NCI-H526 (cell line): ENCODE results near the gene ZNF668.
A peak's percentile ranks its signal among the peaks of the same experiment; 100 is the strongest.
"Not testable (repeated sequence)": the region's sequence is repeated elsewhere in the genome, so short reads cannot be mapped to it uniquely, and the experiment has no call there.

Source experiments
- DNase-seq, 2 experiments: peaks; one replicate each; lab custom pipeline; 2025; lab: John Stamatoyannopoulos, UW

The ZNF668 gene

DNA sequence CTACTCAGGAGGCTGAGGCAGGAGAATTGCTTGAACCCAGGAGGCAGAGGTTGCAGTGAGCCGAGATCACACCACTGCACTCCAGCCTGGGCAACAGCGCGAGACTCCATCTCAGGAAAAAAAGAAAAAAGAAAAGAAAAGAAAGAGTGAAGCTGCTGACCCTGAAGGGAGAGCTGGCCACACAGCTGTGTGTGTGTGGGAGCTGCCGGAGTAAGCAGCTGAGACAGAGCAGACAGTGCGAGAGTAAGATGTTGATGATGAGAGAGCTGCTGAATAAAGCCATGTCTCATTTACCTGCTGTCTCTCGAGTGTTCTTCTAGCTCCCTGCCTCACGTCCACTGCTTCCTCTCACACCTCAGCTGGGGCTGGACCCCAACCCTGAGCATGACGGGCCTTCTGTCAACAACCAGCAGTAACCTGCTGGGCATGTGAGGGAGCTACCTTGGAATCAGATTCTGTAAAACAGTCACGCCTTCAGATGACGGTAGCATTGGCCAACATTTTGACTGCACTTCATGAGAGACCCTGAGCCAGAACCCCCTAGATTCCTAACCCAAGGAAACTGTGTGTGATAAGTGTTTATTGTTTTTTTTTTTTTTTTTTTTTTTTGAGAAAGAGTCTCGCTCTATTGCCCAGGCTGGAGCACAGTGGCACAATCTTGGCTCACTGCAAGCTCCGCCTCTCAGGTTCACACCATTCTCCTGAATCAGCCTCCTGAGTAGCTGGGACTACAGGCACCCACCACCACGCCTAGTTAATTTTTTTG, 27.0 kb upstream of the ZNF668 start:
- not testable (repeated sequence) for DNase-seq

DNA sequence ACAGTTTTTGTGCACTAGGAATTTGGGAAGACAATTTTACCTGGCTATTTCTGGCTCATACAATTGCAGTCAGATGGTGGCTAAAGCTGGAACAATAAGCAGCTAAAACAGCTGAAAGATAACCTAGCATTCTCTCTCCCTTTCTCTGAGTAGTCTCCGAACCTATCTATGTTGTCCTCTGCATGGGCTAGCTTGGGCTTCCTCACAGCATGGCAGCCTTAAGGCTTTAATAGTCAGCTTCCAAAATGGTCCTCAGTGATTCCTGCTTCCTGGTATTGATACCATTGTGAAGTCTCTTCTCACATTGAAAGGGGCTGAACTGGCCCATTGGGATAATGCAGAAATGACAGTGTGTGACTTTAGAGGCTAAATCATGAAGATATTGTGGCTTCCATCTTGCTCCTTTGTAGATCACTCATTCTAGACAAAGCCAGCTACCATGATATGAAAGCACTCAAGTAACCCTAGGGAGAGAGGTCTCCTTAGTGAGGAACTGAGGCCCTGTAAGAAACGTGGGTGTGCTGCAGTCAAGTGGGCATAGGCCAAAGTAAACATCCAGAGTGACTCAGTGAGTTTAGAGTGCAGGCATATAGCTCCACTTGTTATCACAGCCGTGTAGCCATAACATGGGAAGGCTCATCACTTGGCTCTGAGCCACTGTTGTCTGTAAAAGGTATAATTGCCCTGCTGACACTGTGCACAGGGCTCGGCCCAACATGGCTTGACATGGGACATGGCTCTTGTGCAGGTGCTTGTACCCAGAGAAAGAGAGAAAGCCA, 26.0 kb upstream of the ZNF668 start:
- no peak for DNase-seq

DNA sequence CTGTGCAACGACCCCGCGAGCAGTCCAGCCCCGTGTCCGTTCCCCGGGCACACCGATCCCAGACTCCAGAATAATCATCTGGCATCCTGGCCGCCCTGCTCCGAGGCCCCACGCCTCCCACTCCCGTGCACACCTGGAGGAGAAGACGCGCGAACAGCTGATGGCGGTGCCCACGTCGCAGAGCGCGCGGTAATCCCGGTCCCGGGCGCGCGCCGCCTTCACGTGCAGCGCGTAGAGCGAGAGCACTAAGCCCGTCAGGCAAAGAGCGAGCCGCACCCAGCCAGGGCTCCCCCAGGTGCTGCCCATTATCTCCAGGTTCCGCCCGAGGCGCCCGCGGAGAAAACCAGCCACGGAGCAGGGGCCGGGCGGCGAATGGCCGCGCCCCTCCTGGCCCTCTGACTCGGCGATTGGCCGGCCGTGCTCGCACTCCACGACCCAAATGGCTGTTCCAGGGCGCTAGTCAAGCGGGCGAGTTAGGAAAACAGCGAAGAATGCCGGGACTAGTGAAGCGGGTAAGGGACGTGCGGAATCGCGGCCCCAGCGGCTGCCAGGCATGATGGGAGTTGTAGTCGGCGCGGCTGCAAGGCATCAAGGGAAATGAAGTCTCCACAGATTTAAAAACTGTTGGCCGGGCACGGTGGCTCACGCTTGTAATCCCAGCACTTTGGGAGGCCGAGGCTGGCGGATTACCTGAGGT, 20.5 kb upstream of the ZNF668 start, which contains the start of gene VKORC1:
TSS of gene VKORC1 (minus strand) at position 374 of the 697 bp plus-strand sequence. CDS start at position 306, 68 bp downstream.
- peak; percentile 97 to 99 for DNase-seq

DNA sequence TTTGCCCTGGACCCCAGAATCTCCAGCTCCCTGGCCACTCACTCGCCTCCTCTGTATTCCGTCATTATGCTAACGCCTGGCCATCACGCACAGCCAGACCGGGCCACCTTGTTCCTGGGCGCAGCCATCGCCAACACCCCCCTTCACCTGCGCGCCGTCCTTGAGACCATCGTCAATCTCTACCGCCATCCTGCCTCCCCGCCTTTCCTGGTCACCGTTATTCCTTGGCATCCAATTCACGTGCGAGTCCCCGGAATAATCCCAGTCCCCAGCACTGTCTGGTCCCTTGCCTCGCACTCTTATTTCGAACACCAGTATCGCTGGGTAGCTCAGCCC, 20.0 kb upstream of the ZNF668 start:
- DNase-seq: peak in 1 of 2 experiments; percentile 43

DNA sequence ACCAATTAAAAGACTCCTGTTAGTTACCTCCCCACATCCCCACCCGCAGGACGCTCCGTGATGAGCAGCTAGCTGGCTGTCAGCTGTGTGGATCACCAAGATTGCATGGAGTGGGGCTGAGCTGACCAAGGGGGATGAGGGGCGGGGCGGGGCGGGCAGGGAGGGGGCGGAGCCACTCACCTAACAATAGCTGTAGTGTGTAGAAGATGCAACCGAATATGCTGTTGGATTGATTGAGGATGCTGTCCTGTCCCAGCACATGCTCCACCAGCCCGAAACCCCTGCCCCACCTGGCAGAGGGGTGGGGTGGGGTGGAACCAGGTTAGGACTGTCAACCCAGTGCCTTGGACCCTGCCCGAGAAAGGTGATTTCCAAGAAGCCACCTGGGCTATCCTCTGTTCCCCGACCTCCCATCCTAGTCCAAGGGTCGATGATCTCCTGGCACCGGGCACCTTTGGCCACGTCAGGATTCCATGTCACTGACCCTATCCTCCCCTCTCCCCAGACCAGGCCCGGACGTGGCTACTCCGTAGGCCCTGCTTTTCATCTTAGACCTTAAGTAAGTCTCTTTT, 19.2 kb upstream of the ZNF668 start:
- DNase-seq: peak; percentile 47 to 83

DNA sequence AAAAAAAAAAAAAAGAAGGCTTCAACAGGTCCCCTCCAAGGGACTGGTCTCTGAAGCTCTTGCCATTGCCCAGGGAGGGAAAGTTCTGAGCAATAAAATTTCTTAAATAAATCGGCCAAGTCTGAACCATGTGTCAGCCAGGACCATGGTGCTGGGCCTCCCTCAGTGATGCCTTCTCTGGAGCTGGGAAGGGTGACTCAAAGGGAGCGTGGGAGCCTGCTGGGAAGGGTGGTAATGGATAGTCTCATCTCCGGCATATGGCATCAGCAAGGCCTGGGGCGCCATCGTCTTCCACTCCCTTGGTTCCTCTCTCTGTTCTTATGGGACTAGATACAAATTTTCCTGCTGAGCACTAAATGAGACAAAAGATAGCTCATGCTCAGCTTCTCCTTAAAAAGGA, 18.3 kb upstream of the ZNF668 start:
- no peak for DNase-seq

DNA sequence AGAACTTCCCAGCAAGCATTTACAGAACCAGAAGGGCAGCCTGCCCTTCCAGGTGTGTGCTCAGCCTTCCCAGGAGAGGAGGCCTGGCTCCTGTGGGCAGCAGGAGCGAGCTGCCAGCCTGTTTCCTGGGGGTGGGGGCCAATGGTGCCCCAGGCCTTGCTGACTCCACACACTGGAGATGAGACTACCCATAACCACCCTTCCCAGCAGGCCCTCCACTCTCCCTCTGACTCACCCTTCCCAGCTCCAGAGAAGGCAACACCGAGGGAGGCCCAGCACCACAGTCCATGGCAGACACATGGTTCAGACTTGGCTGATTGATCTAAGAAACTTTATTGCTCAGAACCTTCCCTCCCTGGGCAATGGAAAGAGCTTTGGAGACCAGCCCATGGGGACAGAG, 16.5 kb upstream of the ZNF668 start:
- no peak for DNase-seq

DNA sequence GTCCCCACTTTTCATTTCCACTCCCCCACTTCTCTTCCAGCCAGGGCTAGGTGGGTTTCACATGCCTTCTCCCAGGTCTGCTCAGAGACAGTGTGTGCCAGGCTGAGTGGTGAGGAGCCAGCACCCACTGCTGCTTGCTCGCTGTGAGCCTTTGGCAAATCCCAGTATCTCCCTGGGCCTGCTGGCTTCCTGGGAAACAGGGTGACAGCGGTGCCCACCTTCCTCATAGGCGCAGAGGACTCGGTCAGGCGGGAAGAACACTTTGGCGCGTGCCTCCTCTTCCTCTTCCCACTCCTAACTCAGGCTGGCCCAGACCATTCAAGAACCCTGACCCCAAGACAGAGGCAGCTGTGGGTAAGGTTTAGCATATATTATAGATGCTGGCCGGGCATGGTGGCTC, 15.2 kb upstream of the ZNF668 start:
- no peak for DNase-seq

DNA sequence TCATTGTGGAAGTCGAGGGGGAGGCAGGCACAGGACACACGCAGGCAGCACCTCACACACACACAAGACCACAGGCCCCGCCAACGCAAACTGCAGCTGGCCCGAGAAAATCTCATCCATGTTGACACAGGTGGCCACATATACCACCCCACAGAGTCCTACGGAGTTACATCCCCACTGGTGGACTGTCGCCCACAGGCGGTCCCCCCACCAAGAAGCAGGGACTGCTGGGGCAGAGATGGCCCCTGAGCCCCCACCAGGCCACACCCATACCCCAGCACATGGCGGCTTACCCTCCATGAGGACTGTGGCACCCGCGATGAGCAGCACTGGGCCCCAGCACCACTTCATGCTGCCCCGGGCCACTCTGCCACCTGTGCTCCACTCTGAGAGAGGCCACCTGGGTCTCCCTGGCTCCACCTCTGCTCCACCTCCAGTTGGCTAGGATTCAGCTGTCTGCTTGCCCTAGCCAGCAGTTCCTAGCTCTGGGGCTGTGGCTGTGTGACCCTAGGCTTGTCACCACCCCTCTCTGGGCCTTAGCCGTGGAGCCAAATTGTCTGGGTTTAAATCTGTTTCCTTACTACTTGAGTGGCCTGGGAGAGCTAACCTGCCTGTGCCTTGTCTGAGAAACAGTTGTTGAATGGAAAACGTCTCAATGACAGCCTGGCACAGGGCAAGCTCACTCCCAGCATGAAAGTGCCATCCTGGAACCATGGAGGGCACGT, 14.6 kb upstream of the ZNF668 start, which contains the start of gene PRSS53:
TSS of gene PRSS53 (minus strand) at position 485 of the 725 bp plus-strand sequence. CDS start at position 351, 134 bp downstream.
- DNase-seq: no peak

DNA sequence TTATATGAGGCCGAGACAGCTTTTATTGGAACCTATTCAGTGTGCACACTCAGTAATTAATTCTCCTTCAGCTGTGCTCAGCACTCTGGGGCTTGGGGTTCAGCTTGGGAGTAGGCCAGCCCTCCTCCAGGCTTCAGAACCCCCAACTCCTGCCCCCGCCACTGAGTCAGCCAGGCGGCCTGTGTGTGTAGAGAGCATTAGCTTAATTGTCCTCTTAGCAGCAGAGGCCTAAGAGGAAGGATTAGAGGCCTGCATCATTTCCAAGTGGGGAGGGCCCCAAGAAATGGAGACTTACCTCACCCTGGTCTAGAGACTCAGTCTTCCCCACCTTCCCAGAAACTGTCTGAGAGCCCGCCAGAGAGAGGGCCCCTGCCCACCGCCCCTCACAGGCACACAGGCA, 13.9 kb upstream of the ZNF668 start:
- no peak for DNase-seq

DNA sequence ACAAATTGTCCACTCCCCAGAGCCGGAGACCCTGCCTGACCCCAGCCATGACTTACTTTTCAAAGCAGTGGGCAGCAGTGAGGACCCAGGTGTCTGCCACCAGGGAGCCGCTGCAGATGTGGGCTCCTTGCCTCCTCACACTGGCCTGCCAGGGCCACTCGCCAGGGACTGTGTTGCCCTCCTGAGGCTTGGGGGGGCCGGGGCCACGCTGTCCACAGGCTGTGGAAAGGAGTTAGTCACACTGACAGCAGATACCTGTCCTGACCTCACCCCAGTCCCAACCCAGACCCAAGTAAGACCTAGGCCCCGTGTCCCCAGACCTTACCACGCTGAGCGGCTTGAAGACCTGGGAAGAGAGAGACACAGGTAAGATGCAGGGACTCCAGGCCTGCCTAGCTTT, 13.4 kb upstream of the ZNF668 start:
- DNase-seq: no peak

DNA sequence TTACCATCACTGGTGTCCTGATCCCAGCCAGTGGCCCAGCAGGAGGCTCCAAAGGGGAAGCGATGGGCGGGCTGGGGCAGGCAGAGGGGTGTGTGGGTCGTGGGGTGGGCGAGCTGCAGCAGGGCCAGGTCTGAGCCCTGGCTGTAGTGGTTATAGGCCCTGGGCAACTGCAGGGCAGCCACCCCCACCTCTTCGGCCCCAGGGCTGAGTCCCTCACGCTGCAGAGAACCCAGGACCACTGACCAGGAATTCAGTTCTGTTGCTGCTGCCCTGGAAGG, 12.5 kb upstream of the ZNF668 start:
- no peak for DNase-seq

DNA sequence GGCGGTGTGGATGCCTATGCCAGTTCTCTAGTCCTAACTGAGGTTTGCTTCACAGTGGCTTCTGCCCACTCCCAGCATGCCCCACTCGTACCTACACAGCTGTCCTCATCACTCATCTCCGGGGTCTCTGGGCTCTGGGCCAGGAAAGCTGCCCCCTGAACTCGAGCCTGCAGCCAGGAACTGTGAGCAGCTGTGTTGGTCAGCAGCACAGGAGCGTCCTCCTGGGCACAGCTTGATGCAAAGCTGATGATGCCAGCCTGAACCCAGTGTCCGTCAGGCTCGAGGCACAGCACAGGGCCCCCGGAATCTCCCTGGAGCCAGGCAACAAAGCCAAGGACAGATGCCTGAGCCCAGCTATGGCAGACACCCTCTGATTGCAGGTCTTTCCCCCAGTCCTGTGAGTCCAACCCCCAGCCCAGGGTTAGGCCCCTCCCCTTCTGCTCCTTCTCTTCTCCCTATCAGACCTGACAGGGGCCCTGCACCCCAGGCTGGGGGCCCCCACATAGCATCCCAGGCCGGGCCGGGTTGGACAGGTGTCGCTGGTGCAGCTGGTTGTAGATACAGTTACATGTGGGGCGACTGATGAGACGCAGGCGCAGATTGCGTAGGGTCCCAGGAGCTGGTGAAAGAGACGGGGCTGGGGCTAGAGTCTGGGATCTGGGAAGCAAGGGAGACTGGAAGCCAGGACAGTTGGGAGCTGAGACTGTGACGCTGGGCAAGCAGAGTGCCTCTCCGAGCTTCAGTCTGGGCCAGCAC, 12.0 kb upstream of the ZNF668 start:
- peak in 1 of 2 experiments; percentile 38 for DNase-seq

DNA sequence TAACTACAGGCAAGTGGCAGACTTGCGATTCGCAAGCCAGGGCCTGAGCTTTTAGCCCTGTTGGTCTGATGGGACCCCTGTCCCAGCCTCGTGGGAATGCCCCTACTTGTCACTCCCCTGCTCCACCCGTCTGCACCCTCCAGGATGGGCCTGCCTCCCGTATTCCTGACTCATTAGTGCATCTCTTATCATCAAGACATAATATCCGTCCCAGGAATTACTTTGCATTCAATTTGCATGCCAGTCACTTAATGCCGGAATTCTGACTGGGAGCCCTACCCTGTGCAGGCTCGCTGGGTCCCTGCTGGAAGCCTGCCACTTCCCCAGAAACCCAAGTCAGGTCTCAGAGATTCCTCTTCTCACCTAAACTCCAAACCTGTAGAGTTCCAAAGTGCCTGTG, 11.4 kb upstream of the ZNF668 start:
- DNase-seq: peak; percentile 78 to 86

DNA sequence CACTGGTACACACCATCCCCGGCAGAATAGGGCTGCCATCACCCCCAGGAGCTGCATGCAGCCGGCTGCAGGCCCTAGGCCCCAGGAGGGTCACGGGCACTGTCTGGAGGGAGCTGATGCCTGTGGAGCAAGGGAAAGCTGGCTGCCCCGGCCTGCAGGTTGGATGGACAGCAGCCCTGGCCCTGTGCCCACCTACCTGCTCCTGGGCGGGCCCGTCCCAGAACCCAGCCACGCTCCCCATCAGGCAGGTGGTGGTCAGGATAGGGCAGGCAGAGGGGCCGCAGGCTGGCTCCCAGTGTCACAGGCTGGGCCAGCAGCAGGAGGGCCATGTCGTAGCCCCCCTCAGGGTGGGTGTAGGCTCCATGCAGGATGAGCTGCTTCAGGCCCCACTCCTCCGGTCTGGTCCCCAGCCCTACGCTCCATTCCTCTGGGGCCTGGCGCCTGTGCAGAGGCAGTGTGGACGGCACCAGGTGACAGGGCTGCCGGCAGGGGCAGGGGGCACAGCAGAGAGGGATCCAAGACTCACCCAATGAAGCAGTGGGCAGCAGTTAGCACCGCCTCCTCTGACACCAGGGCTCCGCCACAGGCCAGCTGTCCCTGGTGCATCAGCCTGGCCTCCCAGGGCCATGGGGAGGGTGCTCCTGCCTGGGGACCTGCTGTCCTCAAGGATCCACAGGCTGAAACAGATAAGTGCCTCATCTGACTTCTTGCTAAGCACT, 10.7 kb upstream of the ZNF668 start:
- peak in 1 of 2 experiments; percentile 40 for DNase-seq

DNA sequence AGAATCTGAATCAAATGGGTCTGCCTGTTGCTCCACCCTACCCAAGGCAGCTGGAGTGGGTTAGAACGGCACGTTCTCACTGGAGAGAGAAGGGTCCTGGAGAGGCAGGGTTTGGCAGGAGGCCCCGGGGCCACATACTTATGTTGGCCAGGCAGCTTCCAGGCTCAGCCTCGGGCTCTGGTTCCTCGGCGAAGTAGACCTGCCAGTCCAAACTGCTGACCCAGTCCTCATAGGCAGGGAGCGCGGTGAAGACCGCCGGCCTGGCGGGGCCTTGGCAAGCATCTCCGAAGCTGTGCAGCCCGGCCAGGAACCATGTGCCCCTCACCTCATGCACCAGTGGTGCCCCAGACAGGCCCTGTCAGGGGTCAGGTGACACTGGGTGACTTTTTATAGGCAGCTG, 9.9 kb upstream of the ZNF668 start:
- no peak for DNase-seq

DNA sequence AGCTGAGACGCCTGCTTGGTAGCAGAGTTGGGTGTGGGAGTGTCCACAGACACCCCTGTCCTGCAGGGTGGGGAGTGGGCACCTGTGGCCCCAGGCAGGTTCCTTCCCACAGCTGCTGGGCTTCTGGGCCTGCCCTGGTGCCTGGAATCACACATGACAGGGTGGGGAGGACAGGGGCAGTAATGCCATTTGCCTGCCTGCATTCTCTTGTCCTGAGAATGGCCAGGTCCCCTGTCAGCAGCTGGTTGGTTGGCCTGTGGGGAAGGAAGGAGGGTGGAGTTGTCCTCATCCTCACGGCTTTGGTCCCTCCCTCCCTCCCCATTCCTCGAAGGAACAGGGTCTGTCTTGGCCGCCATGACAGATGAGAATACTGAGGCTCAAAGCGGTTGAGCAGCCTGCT, 9.5 kb upstream of the ZNF668 start:
- DNase-seq: no peak

DNA sequence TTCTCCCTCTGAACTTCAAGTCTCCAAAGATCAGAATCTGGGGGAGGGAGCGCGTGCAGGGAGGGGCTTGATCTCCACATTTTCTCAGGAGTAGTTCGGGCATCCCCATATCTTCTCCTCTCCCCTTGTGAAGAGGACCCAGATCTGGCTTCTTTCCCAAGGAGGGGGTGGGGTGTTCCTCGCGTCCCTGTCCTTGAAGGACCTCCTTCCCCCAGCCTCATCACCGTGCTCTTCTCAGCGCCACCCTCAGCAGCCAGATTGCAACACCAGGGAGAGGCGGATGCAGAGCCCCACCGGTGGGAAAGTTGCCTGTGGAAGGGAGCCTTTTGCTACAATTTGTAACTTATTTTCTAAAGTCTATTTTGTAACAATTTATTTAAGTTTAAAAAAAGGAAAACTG, 9.0 kb upstream of the ZNF668 start:
- no peak for DNase-seq

DNA sequence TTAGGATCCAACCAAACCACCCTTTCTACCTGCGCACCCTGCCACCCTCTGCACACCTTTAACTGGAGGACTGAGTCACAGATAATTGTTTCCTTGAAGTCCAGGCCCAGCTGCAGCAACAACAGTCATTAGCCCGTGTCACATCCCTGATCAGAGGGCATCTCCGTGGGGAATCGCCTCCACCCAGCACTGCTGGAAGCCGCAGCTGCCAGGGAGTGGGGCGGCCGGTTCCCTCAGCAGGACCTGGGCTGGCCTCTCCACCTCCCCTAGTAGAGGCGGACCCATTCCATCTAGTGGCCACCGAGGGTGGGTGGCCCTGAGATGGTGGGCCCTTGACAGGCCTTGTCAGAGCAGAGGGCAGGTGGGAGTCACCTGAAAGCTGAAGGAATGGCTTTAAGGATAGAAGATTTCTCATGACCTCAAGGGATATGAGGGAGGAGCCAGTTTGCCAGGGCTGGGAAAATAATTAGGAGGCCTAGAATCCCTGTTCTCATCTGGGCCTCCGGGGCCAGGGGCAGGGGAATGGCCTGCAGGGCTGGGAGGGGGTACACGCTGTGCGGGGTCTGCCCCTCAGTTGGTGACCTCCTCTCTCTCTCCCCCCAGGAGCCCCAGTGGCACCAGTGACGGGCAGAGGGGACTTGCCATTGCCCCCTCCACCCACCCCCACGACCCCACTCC, 8.5 kb upstream of the ZNF668 start:
- no peak for DNase-seq
